ENCODE measurements around the gene AKAP6.
"Not testable (repeated sequence)": the region's sequence is repeated elsewhere in the genome, so short reads cannot be mapped to it uniquely, and the experiment has no call there.

The AKAP6 gene

DNA sequence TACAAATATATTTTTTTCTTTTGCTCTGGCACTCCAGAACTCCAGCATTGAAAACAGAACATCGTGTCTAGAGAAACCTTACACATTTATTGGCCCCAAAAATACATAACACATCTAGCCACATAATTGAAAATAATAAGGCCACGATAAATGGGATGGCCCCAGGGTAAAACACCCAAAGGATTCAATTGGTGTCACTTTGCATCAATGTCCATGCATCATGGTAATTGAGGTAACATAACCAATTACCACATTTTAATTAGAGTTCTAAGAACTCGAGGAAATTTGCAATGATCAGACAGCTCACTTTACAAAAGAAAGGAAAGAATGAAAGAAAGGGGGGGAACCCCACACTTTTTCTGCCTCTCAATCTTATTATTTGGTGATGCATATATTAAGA lies 457.8 kb downstream of the AKAP6 start:
- DNase-seq: no peak

DNA sequence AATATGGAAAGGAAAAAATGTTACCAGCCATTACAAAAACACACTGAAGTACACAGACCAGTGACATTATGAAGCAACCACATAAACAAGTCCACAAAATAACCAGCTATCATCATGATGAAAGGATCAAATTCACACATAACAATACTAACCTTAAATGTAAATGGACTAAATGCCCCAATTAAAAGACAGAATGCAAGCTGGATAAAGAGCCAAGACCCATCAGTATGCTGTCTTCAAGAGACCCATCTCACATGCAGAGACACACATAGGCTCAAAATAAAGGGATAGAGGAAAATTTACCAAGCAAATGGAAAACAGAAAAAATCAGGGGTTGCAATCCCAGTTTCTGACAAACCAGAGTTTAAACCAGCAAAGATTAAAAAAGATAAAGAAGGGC lies 463.9 kb downstream of the AKAP6 start:
- DNase-seq: not testable (repeated sequence)

DNA sequence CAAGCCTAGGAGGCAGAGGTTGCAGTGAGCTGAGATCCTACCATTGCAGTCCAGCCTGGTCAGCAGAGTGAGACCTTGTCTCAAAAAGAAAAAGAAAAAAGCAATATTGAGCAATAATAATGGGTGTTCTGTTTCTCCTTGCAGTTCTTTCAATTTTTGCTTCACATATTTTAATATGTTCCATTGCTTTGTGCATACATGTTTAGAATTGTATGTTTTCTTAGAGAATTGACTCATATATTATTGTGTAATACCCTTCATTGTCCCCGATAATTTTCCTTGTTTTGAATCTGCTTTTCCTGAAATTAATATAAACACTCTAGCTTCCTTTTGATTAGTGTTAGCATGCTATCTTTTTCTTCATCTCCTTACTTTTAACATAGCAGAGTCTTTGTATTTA lies 471.2 kb downstream of the AKAP6 start:
- no peak for DNase-seq

DNA sequence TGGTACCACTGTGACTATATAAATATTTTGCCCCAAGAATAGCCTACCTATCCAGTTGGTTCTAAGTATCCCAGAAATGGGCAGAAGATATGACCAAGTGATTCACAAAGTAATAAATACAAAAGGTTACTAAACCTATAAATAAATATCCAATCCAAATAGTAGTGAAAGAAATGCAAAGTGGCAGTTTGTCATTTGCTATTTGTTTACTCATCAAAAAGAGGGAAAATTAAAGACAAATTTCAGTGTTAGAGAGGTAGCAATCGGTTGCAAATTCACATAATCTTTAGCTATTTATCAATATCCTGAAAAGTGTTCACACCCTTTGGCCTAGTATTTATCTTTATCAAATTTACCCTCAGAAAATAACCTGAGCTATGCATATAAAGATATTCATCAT lies 473.2 kb downstream of the AKAP6 start:
- DNase-seq: no peak

DNA sequence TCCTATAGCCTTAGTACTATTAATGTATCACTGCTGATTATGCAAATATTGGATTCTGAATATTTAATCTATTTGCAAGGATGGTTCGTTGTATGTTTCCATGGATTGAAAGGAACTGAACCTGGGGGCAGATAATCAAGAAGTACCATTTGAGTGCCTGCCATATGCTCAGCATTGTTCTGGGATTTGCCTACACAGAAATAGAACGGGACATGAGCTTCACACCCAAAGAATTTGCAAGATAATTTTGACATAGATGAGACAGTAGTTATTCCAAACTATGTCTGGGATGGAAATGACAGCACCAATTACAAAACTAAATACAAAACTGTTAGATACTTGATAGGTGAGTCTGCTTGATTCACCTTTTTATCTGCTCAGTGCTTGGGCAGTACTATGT lies 476.9 kb downstream of the AKAP6 start:
- DNase-seq: no peak

- no peak for DNase-seq
Observed at GRCh38 chr14:32808644-32809043, 479.5 kb downstream of the AKAP6 start.

GRCh38 chr14:32809255-32809654 lies 480.2 kb downstream of the AKAP6 start:
- no peak for DNase-seq

GRCh38 chr14:32813401-32813800 lies 484.3 kb downstream of the AKAP6 start:
- DNase-seq: no peak

DNA sequence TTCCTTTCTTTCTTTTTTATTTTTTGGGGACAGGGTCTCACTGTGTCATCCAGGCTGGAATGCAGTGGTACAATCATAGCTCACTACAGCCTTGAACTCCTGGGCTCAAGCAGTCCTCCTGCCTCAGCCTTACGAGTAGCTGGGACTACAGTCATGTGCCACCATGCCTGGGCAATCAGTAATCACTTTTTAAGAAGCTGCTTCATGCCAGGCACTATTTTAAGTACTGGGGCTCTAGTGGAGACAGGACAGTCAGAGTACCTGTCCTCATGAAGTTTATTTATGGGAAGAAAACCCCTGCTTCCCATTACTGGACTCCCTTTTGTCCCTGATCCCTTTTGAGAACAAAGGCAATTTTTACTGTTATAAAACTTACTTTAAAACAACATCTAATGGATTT lies 485.6 kb downstream of the AKAP6 start:
- DNase-seq: no peak

DNA sequence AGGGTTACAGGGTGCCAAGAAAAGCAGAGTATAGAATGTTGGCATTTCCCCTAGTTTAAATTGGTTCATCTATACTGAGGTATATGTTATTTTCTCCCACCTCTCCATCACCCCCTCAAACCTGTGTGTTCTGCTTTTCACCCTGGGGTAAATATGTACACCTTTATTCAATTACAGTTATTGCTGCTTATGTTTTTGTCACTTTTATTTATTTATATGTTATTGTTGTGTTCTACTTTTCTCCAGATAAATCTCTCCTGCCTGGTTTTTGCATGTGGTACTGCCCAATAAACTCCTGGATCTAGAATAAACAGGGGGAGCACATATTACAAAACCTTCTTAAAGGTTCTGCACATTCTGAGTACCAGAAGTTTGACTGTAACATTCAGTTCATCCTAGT lies 487.5 kb downstream of the AKAP6 start:
- no peak for DNase-seq

GRCh38 chr14:32817780-32818179 lies 488.7 kb downstream of the AKAP6 start:
- DNase-seq: no peak

DNA sequence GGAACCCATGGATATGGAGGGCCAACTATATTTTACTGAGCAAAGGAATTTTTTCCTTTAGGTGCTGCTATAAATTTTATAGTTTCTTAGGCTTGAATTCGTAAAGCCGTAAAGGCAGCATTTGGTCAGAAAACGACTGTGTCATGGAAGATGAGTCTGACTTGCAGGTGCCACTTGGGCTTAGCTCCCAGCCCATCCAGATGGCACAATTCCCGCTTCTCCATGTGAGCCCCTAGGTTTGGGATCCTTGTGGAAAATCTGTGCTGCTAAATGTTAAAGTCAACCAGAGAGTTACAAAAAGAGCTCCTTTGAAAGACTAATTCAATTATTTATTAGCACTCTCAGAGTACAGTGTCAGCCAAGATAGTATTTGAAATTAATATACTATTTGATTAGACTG lies 489.5 kb downstream of the AKAP6 start:
- DNase-seq: no peak

DNA sequence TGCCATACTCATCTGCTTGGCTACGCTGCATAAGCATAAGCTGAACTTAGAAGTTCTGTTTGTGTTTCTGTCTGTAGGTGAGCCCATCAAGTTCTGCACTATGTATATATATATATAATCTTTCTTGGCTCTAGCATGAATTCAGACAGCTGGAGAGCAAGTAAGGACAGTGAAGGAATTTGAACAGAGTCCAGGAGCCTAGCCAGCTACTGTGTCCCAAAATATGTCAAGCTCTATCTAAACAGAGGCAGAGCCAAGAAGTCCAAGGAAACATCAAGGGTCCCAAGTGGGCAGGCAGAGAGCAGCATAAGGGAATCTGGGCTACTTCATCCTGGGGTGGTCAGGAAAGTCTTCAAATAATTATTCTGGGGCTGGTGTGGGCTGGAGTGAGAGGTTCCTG lies 491.1 kb downstream of the AKAP6 start:
- no peak for DNase-seq

GRCh38 chr14:32820682-32821081 lies 491.6 kb downstream of the AKAP6 start:
- DNase-seq: no peak

DNA sequence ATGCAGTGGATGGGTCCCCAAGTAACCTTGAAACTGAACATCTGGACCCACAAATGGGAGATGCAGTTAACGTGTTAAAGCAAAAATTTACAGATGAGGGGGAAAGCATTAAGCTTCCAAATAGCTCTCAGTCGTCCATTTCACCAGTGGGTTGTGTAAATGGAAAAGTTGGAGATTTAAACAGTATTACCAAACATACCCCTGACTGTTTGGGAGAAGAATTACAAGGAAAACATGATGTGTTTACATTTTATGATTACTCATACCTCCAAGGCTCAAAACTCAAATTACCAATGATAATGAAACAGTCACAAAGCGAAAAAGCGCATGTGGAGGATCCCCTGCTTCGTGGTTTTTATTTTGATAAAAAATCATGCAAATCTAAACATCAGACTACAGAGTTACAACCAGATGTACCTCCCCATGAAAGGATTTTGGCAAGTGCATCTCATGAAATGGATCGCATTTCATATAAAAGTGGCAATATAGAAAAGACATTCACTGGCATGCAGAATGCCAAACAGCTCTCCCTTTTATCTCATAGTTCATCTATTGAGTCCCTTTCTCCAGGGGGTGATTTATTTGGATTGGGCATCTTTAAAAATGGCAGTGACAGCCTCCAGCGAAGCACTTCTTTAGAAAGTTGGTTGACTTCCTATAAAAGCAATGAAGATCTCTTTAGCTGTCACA lies 493.0 kb downstream of the AKAP6 start:
- no peak for DNase-seq

DNA sequence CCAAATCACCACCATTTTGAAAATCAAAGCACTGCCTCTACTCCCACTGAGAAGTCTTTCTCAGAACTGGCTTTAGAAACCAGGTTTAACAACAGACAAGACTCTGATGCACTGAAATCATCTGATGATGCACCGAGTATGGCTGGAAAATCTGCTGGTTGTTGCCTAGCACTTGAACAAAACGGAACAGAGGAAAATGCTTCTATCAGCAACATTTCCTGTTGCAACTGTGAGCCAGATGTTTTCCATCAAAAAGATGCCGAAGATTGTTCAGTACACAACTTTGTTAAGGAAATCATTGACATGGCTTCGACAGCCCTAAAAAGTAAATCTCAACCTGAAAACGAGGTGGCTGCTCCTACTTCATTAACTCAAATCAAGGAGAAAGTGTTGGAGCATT lies 494.6 kb downstream of the AKAP6 start:
- DNase-seq: no peak

GRCh38 chr14:32824195-32824594 lies 495.1 kb downstream of the AKAP6 start:
- DNase-seq: no peak

DNA sequence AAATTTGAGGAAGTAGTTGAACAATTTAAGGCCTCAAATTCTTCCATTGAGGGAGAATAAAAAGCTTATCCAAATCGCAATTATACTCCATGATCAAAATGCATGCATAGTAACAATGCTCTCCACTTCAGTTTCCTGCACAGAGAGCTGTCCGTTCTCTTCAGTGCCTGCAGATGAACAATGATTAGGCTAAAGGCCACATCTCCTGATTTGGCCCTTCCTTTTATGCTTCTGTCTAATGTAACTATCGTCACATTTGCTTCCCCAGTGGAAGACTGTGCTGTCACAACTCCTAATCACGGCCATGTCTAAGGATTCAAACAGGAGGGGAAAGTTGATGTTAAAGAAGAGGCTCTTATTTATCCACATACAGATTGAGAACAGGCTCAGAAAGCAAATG lies 496.0 kb downstream of the AKAP6 start:
- no peak for DNase-seq

DNA sequence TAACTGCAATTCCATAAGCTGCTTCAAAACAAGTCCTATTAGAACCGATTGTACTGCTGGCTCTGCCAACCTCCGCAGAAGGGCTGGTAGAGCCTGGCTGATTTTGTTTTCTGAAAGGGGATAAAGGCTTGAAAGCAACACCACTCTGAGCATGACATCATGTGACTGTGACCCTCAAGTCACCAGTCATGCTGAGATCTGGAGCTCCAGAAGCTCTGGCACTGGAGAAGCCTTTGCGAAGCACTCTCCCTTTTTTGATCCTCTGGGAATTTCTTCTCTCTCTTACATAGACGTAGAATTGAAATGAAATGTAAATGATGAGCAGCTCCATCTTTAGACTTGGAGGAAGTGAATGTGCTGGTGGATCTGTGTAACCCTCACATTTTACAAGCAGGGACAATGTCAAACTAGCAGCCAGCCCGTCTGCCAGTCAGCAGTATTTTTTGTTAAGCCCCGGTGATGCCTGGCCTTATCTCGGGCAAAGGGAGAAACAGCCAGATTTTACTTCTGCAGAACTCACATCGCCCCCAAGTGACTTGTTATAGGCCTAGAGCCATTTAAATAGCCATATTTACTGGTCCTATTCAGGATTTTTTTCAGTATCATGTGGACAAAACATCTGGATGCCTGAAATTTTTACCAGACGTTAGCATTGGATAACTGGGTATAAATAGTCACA lies 497.4 kb downstream of the AKAP6 start:
- DNase-seq: no peak

GRCh38 chr14:32827514-32827913 lies 498.4 kb downstream of the AKAP6 start:
- no peak for DNase-seq

DNA sequence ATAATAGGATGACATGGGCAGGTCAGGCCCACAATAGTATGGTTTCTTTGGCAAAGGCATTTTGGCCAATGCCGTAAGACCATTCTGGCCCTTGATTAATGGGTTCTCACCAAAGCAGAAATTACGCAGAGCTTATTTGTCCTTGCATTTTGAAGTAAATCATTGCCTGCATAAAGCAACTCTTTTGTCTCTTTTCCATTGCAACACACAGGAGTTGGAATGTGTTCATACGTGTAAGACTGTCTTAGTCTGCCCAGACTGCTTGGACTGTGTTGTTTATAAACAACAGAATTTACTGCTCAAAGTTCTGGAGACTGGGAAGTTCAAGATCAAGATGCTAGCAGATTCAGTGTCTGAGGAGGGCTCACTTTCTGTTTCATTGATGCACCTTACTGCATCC lies 506.8 kb downstream of the AKAP6 start:
- no peak for DNase-seq

- DNase-seq: no peak
Observed at GRCh38 chr14:32841698-32842097, 512.6 kb downstream of the AKAP6 start.

- no peak for DNase-seq
Observed at GRCh38 chr14:32846821-32847365, 517.8 kb downstream of the AKAP6 start.

GRCh38 chr14:32847867-32848266 lies 518.8 kb downstream of the AKAP6 start:
- no peak for DNase-seq

All from activated naive CD4-positive, alpha-beta T cell treated with anti-CD3 and anti-CD28 coated beads, Interleukin-2, amount 50 U/mL, for 16 hours (primary cell).